ENCODE measurements around the gene TSPAN19.

Gene TSPAN19

GRCh38 chr12:84973026-84973425 lies 63.1 kb downstream of the TSPAN19 start:
- no peaks in the 10 kb centered on the region for H3K36me3 ChIP-seq
- no peak overlapping the region; the same call in 1 of the 2 replicates for H3K27ac ChIP-seq
- H3K4me3 ChIP-seq (ENCODE audit: low read depth, low read length) = no peak overlapping the region
- TF ChIP-seq, protein P1, sequence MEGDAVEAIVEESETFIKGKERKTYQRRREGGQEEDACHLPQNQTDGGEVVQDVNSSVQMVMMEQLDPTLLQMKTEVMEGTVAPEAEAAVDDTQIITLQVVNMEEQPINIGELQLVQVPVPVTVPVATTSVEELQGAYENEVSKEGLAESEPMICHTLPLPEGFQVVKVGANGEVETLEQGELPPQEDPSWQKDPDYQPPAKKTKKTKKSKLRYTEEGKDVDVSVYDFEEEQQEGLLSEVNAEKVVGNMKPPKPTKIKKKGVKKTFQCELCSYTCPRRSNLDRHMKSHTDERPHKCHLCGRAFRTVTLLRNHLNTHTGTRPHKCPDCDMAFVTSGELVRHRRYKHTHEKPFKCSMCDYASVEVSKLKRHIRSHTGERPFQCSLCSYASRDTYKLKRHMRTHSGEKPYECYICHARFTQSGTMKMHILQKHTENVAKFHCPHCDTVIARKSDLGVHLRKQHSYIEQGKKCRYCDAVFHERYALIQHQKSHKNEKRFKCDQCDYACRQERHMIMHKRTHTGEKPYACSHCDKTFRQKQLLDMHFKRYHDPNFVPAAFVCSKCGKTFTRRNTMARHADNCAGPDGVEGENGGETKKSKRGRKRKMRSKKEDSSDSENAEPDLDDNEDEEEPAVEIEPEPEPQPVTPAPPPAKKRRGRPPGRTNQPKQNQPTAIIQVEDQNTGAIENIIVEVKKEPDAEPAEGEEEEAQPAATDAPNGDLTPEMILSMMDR (IDR thresholded peaks at IDR 0.05; ENCODE audit: low read depth, low read length) = no peak
- H3K27me3 ChIP-seq (ENCODE audit: insufficient read depth, low read depth, severe bottlenecking) = no peaks in the 10 kb centered on the region
- DNase-seq = no peak
- peaks cover 7% of the 10 kb centered on the region for H3K9me3 ChIP-seq (ENCODE audit: severe bottlenecking)

- TF ChIP-seq, protein P1 (IDR thresholded peaks at IDR 0.05; ENCODE audit: low read depth, low read length) = no peak
- no peak overlapping the region for H3K27ac ChIP-seq
- H3K36me3 ChIP-seq = no peaks in the 10 kb centered on the region
- H3K4me3 ChIP-seq (ENCODE audit: low read depth, low read length) = no peak overlapping the region
- DNase-seq = no peak
- no peaks in the 10 kb centered on the region for H3K27me3 ChIP-seq (ENCODE audit: insufficient read depth, low read depth, severe bottlenecking)
- H3K9me3 ChIP-seq (ENCODE audit: severe bottlenecking) = no peaks in the 10 kb centered on the region
Observed at GRCh38 chr12:84969226-84969625, 66.9 kb downstream of the TSPAN19 start.
